HepG2 (cell line): Measurements from ENCODE around the gene CGREF1.

Experiments used
- CBX2 ChIP-seq, 2 experiments: fragments of 200-600 bp in 1 of 2; sonication (generic); formaldehyde crosslinking in 1 of 2; IDR thresholded peaks; 2 replicates each; pipeline versions ENCODE4 v1.7.0 to v1.8.1; 2018 to 2022; ENCODE audit warnings: low read depth in 2 of 2, low read length in 1 of 2, mild to moderate bottlenecking in 1 of 2, missing genetic modification reagents in 1 of 2
- NR2C2 ChIP-seq: sonication (generic); formaldehyde crosslinking; IDR thresholded peaks from 2 replicates; pipeline ENCODE4 v1.4.0; 2020; ENCODE audit warnings: missing genetic modification reagents, mild to moderate bottlenecking, moderate library complexity, borderline replicate concordance
- PAF1 ChIP-seq: IDR thresholded peaks from 2 replicates; pipeline ENCODE4 v1.6.1; 2016; ENCODE audit warnings: missing genetic modification reagents, missing compliant biosample characterization
- REST ChIP-seq, 2 experiments: IDR thresholded peaks; 2 replicates each; pipeline ENCODE4 v1.6.1; 2011 to 2012; ENCODE audit warnings: low read length in 2 of 2, borderline replicate concordance in 1 of 2, low read depth in 1 of 2, mild to moderate bottlenecking in 1 of 2, moderate library complexity in 1 of 2
- STAG1 ChIP-seq: sonication (generic); formaldehyde crosslinking; IDR thresholded peaks from 2 replicates; pipeline ENCODE4 v1.4.0; 2020; ENCODE audit warnings: missing genetic modification reagents
- TAF1 ChIP-seq: sonication (generic); formaldehyde crosslinking; IDR thresholded peaks from 2 replicates; pipeline ENCODE4 v1.4.0; 2020; ENCODE audit warnings: missing genetic modification reagents
- ZNF335 ChIP-seq: sonication (generic); formaldehyde crosslinking; IDR thresholded peaks from 2 replicates; pipeline ENCODE4 v1.4.0; 2020; ENCODE audit warnings: missing genetic modification reagents
- ZNF343 ChIP-seq: sonication (generic); formaldehyde crosslinking; IDR thresholded peaks from 2 replicates; pipeline ENCODE4 v1.4.0; 2020; ENCODE audit warnings: mild to moderate bottlenecking, missing genetic modification reagents
- TF ChIP-seq, protein P1 (sequence below): sonication (generic); formaldehyde crosslinking; IDR thresholded peaks from 2 replicates; pipeline ENCODE4 v1.4.0; 2020; ENCODE audit warnings: missing genetic modification reagents, borderline replicate concordance
- TF ChIP-seq, protein P2 (sequence below), 2 experiments: sonication (generic) in 1 of 2; formaldehyde crosslinking in 1 of 2; IDR thresholded peaks; 2 replicates each; pipeline versions ENCODE4 v1.5.1 to v1.6.1; 2011 to 2020; ENCODE audit warnings: borderline replicate concordance in 1 of 2, low read depth in 1 of 2, low read length in 1 of 2, mild to moderate bottlenecking in 1 of 2, missing genetic modification reagents in 1 of 2, moderate library complexity in 1 of 2
- TF ChIP-seq, protein P3 (sequence below): sonication (generic); formaldehyde crosslinking; IDR thresholded peaks from 2 replicates; pipeline ENCODE4 v1.5.0; 2020; ENCODE audit warnings: mild to moderate bottlenecking, missing genetic modification reagents, moderate library complexity

GRCh38 chr2:27077231-27077630 is 41.7 kb downstream of the CGREF1 start:
- TF ChIP-seq CBX2 (IDR thresholded peaks at IDR 0.05; ENCODE audit: low read depth, low read length) = no peak
- TF ChIP-seq CBX2 (CRISPR knock-in tag; IDR thresholded peaks at IDR 0.05; ENCODE audit: low read depth) = no peak
- TF ChIP-seq, protein P1, sequence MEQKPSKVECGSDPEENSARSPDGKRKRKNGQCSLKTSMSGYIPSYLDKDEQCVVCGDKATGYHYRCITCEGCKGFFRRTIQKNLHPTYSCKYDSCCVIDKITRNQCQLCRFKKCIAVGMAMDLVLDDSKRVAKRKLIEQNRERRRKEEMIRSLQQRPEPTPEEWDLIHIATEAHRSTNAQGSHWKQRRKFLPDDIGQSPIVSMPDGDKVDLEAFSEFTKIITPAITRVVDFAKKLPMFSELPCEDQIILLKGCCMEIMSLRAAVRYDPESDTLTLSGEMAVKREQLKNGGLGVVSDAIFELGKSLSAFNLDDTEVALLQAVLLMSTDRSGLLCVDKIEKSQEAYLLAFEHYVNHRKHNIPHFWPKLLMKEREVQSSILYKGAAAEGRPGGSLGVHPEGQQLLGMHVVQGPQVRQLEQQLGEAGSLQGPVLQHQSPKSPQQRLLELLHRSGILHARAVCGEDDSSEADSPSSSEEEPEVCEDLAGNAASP (CRISPR knock-in tag) = no peak
- TF ChIP-seq, protein P2, sequence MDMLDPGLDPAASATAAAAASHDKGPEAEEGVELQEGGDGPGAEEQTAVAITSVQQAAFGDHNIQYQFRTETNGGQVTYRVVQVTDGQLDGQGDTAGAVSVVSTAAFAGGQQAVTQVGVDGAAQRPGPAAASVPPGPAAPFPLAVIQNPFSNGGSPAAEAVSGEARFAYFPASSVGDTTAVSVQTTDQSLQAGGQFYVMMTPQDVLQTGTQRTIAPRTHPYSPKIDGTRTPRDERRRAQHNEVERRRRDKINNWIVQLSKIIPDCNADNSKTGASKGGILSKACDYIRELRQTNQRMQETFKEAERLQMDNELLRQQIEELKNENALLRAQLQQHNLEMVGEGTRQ (IDR thresholded peaks at IDR 0.05; ENCODE audit: low read depth, low read length) = no peak
- TF ChIP-seq, protein P2 (CRISPR knock-in tag; IDR thresholded peaks at IDR 0.05; ENCODE audit: borderline replicate concordance) = no peak
- TF ChIP-seq ZNF343 (CRISPR knock-in tag) = no peak
- TF ChIP-seq, protein P3, sequence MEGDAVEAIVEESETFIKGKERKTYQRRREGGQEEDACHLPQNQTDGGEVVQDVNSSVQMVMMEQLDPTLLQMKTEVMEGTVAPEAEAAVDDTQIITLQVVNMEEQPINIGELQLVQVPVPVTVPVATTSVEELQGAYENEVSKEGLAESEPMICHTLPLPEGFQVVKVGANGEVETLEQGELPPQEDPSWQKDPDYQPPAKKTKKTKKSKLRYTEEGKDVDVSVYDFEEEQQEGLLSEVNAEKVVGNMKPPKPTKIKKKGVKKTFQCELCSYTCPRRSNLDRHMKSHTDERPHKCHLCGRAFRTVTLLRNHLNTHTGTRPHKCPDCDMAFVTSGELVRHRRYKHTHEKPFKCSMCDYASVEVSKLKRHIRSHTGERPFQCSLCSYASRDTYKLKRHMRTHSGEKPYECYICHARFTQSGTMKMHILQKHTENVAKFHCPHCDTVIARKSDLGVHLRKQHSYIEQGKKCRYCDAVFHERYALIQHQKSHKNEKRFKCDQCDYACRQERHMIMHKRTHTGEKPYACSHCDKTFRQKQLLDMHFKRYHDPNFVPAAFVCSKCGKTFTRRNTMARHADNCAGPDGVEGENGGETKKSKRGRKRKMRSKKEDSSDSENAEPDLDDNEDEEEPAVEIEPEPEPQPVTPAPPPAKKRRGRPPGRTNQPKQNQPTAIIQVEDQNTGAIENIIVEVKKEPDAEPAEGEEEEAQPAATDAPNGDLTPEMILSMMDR (CRISPR knock-in tag) = no peak
- TF ChIP-seq REST (IDR thresholded peaks at IDR 0.05; ENCODE audit: borderline replicate concordance in 1 of 2, low read depth in 1 of 2, low read length in 2 of 2) = no peak
- TF ChIP-seq ZNF335 (CRISPR knock-in tag) = no peak
- TF ChIP-seq PAF1 (CRISPR knock-in tag) = no peak
- no peak for TF ChIP-seq TAF1 (CRISPR knock-in tag)
- no peak for TF ChIP-seq NR2C2 (CRISPR knock-in tag)
- no peak for TF ChIP-seq STAG1
